ENCODE data around the gene DAO.

GRCh38 chr12:108933949-108934348, 54.1 kb downstream of the DAO start:
- TF ChIP-seq, protein P1, sequence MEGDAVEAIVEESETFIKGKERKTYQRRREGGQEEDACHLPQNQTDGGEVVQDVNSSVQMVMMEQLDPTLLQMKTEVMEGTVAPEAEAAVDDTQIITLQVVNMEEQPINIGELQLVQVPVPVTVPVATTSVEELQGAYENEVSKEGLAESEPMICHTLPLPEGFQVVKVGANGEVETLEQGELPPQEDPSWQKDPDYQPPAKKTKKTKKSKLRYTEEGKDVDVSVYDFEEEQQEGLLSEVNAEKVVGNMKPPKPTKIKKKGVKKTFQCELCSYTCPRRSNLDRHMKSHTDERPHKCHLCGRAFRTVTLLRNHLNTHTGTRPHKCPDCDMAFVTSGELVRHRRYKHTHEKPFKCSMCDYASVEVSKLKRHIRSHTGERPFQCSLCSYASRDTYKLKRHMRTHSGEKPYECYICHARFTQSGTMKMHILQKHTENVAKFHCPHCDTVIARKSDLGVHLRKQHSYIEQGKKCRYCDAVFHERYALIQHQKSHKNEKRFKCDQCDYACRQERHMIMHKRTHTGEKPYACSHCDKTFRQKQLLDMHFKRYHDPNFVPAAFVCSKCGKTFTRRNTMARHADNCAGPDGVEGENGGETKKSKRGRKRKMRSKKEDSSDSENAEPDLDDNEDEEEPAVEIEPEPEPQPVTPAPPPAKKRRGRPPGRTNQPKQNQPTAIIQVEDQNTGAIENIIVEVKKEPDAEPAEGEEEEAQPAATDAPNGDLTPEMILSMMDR (conservative IDR thresholded peaks at IDR 0.05; ENCODE audit: low read depth, low read length) = no peak
- no peak for TF ChIP-seq POLR2A (IDR thresholded peaks at IDR 0.05; ENCODE audit: low read depth, low read length)

All from IMR-90 (cell line).